HG03571 (cell line): ENCODE results near the gene TMEM168.
"Not testable (repeated sequence)": the region's sequence is repeated elsewhere in the genome, so short reads cannot be mapped to it uniquely, and the experiment has no call there.

ENCODE experiments used
- ATAC-seq: cut with Tn5 transposase; IDR thresholded peaks from one replicate; pipeline ENCODE4 v1.9.1; 2021; ENCODE audit not compliant: unreplicated experiment

Gene TMEM168, protein sequence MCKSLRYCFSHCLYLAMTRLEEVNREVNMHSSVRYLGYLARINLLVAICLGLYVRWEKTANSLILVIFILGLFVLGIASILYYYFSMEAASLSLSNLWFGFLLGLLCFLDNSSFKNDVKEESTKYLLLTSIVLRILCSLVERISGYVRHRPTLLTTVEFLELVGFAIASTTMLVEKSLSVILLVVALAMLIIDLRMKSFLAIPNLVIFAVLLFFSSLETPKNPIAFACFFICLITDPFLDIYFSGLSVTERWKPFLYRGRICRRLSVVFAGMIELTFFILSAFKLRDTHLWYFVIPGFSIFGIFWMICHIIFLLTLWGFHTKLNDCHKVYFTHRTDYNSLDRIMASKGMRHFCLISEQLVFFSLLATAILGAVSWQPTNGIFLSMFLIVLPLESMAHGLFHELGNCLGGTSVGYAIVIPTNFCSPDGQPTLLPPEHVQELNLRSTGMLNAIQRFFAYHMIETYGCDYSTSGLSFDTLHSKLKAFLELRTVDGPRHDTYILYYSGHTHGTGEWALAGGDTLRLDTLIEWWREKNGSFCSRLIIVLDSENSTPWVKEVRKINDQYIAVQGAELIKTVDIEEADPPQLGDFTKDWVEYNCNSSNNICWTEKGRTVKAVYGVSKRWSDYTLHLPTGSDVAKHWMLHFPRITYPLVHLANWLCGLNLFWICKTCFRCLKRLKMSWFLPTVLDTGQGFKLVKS

GRCh38 chr7:112789817-112790585, at the start of gene TMEM168:
TSS of gene TMEM168 (minus strand) at chr7:112790393. CDS start at chr7:112784825, 5,568 bp downstream.
- peak; percentile 82 for ATAC-seq

DNA sequence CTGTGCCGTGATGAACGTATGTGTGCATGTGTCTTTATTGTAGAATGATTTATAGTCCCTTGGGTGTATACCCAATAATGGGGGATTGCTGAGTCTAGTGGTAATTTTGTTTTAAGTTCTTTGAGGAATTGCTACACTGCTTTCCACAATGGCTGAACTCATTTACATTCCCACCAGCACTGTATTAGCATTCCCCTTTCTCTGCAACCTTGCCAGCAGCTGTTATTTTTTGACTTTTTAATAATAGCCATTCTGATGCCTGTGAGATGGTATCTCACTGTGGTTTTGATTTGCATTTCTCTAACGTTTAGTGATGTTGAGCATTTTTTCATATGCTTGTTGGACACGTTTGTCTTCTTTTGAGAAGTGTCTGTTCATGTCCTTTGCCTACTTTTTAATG, 45.7 kb upstream of the TMEM168 start:
- ATAC-seq = not testable (repeated sequence)

DNA sequence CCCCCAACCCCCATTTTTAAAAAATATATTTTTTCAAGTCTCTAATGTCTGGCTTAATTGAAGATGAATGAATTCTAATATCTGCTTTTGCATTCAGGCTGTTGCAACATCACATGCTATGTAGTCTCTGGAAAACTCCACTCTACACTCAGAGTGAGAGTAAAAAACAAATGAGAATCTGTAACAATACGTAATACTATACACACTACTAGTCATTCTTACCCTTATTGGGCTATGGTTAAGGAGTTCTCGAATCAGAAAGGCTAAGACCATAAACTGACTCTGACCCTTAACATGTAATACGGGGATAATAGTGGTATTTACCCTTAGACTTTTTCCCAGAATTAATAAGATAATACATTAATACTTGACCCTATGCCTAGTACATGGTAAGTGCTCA, 42.9 kb upstream of the TMEM168 start:
- ATAC-seq = no peak

DNA sequence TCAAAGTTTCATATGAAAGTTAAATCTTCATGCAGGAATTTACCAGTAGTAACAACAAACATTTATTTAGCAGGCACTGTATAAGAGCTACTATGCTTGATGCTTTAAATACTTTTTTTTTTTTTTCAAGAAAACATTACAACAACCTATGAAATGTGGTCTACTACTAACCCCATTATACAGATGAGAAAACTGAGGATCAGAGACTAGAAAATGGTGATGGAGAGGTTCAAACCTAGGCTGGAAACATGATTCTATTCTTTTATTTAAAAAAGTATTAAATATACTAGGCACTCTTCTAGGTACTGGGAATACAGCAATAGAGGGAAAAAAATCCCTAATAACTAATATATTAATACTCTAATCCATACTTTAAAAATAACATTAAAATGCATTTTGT, 40.6 kb upstream of the TMEM168 start:
- ATAC-seq = no peak

GRCh38 chr7:112828696-112829095, 38.5 kb upstream of the TMEM168 start:
- no peak for ATAC-seq

DNA sequence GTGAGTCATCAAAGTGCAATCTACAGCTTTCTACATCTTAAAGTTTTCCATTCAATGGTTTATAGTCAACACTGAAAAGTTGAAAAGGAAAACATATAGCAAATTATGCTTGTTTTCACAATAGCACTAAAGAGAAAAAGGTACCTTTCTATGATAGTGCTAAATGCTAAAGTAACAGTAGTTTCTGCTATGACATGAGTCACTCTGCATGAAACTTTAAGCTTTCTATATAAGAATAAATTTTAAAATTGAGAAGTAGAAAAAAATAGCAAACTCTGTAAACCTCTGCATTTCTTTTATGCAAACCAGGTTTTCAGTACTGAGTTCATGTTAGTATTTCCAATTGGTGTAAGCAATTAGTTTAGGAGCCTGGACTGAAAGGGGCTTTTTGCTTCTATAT, 31.2 kb upstream of the TMEM168 start:
- ATAC-seq = no peak

DNA sequence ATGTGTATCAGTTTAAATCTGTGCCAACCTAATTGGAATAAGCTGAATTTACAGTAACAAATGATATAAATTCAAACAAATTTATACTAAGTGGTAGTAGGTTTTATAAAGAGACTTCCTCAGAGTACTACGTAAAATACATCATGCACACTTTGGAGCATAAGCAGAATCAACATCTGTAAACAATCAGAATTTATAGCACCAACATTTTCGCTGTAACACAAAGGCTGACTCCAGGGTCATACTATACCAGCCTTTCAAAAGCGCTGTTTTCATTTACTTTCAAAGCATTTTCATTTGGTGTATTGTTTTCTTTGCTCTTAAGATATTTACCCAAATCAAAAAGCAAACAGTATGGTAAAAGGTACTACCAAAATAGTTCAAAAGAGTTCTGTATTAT, 29.3 kb upstream of the TMEM168 start:
- ATAC-seq = no peak

DNA sequence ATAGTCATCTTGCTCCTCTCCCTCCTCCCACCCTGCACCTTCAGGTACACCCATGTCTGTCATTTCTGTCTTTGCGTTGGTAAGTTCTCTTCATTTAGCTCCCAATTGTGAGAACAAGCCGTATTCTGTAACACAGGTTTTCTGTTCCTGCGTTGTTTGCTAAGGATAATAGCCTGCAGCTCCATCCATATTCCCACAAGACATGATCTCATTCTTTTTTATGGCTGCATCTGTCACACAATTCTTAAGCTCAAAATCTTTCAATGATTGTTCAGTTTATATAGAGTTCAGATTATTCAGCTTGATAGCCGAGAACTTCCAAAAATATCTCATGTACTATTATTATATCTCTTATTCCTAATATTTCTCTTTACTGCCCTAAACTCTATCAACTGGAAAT, 16.0 kb upstream of the TMEM168 start:
- ATAC-seq = no peak

DNA sequence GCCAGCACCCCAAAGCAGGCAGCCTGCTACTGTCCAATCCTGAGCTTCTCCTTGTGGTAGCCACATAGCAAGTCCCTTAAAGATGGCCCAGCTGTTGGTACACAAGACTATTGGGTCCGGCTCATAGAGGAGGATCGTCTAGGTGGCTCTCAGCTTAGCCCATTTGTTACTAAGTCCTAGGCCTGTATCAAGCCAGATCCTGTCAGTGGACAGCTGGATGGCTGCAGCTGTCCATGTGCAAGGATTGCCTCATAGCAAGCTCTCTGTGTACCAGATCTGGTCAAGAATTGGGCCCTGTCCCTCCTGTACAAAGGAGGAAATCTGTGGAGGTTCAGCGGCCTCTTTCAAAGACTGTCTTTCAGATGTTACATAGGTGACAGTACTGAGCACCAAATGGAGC, 12.2 kb upstream of the TMEM168 start:
- no peak for ATAC-seq

- ATAC-seq = no peak
Measured at GRCh38 chr7:112800486-112800885, 10.3 kb upstream of the TMEM168 start.

DNA sequence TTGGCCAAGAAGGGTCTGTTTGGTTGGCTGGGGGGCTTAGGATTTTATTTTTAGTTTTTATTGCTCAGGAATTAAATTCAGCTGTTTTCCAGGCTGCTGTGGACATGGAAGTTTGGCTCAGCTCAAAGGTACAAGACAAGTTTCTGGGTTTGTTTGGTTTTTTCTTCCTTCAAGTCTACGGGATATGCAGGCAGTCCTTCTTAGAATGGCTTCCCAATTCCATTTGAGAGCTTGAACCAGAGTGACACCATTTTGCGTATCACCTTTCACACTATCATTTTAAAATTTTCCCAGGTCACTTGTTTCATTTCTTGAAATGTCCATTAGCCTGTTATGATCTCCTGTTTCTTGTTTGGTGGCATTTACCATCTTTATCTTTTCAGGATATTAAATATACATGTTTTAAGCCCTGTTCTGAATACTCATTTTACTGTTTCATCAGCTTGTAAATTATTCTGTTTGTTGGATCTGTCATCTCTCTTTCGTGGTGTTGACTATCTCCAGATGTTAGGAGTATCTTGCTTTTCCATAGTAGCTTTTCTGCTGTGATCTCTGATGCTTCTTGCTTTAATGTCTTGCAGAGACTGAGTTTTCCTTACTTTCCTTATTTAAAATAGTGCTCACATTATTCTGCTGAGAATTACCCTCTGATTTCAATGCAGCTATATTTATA, 9.4 kb upstream of the TMEM168 start:
- ATAC-seq = no peak

DNA sequence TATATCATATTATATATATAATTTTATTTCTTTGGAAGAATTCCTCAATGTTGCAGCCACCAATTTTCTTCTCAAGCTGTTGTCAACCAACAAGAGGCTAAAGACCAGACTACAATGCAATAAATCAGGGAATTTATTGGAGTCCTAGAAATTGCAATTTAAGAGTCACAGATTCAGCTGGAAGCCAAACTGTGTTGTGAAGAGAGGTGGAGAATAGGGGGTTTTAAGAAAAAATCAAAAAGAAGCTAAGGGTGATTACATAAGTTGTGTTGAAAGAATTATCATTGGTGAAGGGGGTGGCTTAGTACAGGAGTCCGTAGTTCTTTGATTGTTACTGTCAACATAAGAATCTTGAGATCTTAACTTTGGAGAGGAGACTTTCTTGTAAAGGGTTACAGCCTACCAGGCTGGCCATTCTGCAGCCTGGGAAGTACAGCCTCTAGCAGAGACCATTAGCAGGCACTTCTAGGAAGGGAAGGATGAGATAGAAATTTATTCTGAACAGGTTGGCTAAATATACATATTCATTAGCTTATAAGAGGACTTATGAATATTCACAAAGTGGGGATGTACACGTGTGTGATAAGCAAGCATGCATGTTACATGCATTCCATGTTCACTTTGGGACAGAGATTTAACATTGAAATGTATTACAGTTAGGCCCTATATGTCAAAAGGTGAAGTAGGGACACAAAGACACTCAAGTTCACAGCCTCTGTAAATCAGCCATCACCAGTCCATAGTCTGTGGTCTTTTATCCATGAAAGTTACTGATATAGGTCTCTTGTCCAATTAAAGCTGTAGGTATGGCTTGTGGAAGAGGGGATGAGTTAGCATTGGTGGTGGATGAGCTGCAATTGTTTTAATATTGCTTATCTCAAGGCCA, 8.3 kb upstream of the TMEM168 start:
- no peak for ATAC-seq

GRCh38 chr7:112796552-112796951, 6.4 kb upstream of the TMEM168 start:
- ATAC-seq = not testable (repeated sequence)

GRCh38 chr7:112792441-112792840, 2.2 kb upstream of the TMEM168 start:
- ATAC-seq = no peak

- ATAC-seq = no peak
Measured at GRCh38 chr7:112791465-112792168, 1.4 kb upstream of the TMEM168 start.

DNA sequence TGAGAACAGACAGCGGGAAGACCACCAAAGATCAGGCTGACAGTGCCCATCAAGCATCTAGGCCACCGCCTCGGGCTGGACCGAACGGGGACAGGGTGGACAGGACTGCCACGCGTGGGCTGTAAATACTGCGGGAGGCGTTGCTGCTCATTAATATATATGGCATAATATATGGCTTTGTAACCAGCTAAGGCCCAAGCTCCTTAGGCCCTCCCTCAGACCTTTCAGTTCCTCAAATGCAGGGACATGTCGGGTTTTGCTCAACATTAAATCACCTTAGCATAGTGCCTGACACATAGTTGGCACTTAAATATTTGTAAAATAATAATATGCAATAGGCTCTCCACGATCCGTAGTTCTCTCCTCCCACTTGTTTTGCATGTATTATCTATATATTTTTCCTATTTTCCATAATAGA, 402 bp upstream of the TMEM168 start:
- ATAC-seq = peak; percentile 55

- ATAC-seq = no peak
Measured at GRCh38 chr7:112789453-112789816, 758 bp downstream of the TMEM168 start.

DNA sequence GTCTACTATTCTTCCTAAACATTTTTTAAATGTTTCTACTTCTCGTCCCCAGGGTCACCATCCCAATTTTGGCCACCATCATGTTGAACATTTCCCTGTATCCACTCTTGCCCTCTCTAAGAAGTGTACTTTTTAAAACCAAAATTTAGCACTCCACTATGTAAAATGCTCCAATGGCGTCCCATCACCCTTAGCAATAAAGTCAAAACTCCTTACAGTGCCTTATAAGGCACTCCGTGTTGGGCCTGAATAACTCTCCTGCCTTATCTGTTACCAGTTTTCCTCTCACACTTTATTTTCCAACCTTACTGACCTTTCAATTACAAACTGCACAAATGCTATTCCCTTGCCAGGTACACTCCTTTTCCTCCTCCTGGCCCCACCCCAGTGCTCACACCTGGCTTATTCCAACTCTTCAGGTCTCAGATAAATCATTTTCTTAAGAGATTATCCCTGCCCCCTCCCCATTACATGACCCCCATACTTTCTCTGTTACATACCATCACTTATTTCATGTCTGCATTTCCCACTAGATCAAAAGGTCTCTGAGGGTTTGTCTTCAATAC, 1.3 kb downstream of the TMEM168 start:
- ATAC-seq = no peak

GRCh38 chr7:112784603-112785002, 5.6 kb downstream of the TMEM168 start:
- no peak for ATAC-seq
